ENCODE measurements around the gene C8G.

C8G gene

GRCh38 chr9:136953771-136954269 lies 8.8 kb downstream of the C8G start:
- DNase-seq (ENCODE audit: low spot score), result no peak

- no peak for DNase-seq (ENCODE audit: low spot score)
These were observed 9.4 kb downstream of the C8G start for GRCh38 chr9:136954270-136955083.

GRCh38 chr9:136955202-136955942 lies 10.3 kb downstream of the C8G start:
- no peak for DNase-seq (ENCODE audit: low spot score)

- DNase-seq (ENCODE audit: low spot score), result no peak
These were observed 10.9 kb downstream of the C8G start for GRCh38 chr9:136955943-136956335.

GRCh38 chr9:136956604-136957003 lies 11.6 kb downstream of the C8G start:
- no peak for DNase-seq (ENCODE audit: low spot score)

- DNase-seq (ENCODE audit: low spot score), result no peak
These were observed 12.4 kb downstream of the C8G start for GRCh38 chr9:136957461-136957860.

- no peak for DNase-seq (ENCODE audit: low spot score)
These were observed 12.9 kb downstream of the C8G start for GRCh38 chr9:136957901-136958300.

- DNase-seq (ENCODE audit: low spot score), result no peak
These were observed 13.4 kb downstream of the C8G start for GRCh38 chr9:136958473-136958872.

GRCh38 chr9:136958898-136959850 lies 14.1 kb downstream of the C8G start:
- no peak for DNase-seq (ENCODE audit: low spot score)

GRCh38 chr9:136960212-136960937 lies 15.3 kb downstream of the C8G start:
- DNase-seq (ENCODE audit: low spot score), result no peak

GRCh38 chr9:136960938-136961275 lies 15.9 kb downstream of the C8G start:
- no peak for DNase-seq (ENCODE audit: low spot score)

GRCh38 chr9:136961279-136962065 lies 16.4 kb downstream of the C8G start:
- DNase-seq (ENCODE audit: low spot score), result no peak

- DNase-seq (ENCODE audit: low spot score), result no peak
These were observed 17.1 kb downstream of the C8G start for GRCh38 chr9:136962163-136962562.

GRCh38 chr9:136962701-136963248 lies 17.7 kb downstream of the C8G start:
- no peak for DNase-seq (ENCODE audit: low spot score)

GRCh38 chr9:136963341-136963740 lies 18.3 kb downstream of the C8G start:
- no peak for DNase-seq (ENCODE audit: low spot score)

GRCh38 chr9:136963751-136964150 lies 18.7 kb downstream of the C8G start:
- no peak for DNase-seq (ENCODE audit: low spot score)

- DNase-seq (ENCODE audit: low spot score), result no peak
These were observed 19.2 kb downstream of the C8G start for GRCh38 chr9:136964171-136964689.

GRCh38 chr9:136964833-136965422 lies 19.9 kb downstream of the C8G start:
- DNase-seq (ENCODE audit: low spot score), result no peak

GRCh38 chr9:136965771-136966484 lies 20.9 kb downstream of the C8G start:
- DNase-seq (ENCODE audit: low spot score), result peak; percentile 49
